CD4-positive, alpha-beta T cell treated with Interleukin-1 beta for 1 hour (primary cell): ENCODE data around the gene RND1.
"Not testable (repeated sequence)": the region's sequence is repeated elsewhere in the genome, so short reads cannot be mapped to it uniquely, and the experiment has no call there.

ENCODE experiments used
- DNase-seq, 2 donors: peaks; one replicate each; pipeline ENCODE4 v3.0.0-alpha.2; 2020 to 2022

The RND1 gene

GRCh38 chr12:48866052-48866711, 512 bp upstream of the RND1 start:
- no peak for DNase-seq

- DNase-seq: no peak
These were observed 2.4 kb downstream of the RND1 start for GRCh38 chr12:48863291-48863690.

- no peak for DNase-seq
These were observed 2.9 kb downstream of the RND1 start for GRCh38 chr12:48862760-48863159.

- no peak for DNase-seq
These were observed 4.6 kb downstream of the RND1 start for GRCh38 chr12:48861111-48861510.

GRCh38 chr12:48860236-48860635, 5.4 kb downstream of the RND1 start:
- not testable (repeated sequence) for DNase-seq

GRCh38 chr12:48859607-48860006, 6.1 kb downstream of the RND1 start:
- DNase-seq: no peak

- no peak for DNase-seq
These were observed 7.6 kb downstream of the RND1 start for GRCh38 chr12:48858043-48858442.

- DNase-seq: no peak
These were observed 8.2 kb downstream of the RND1 start for GRCh38 chr12:48857278-48857994.

GRCh38 chr12:48856379-48856778, 9.3 kb downstream of the RND1 start:
- no peak for DNase-seq

GRCh38 chr12:48854932-48855331, 10.7 kb downstream of the RND1 start:
- not testable (repeated sequence) for DNase-seq

- DNase-seq: no peak
These were observed 11.2 kb downstream of the RND1 start for GRCh38 chr12:48854488-48854887.

GRCh38 chr12:48852734-48853688, 12.7 kb downstream of the RND1 start:
- peak; percentile 85 to 91 for DNase-seq

- DNase-seq: peak; percentile 94
These were observed 13.6 kb downstream of the RND1 start, which contains the start of gene DDX23 for GRCh38 chr12:48851883-48852733. TSS of gene DDX23 (minus strand) at chr12:48852163. CDS start at chr12:48845782, 6,381 bp downstream.

GRCh38 chr12:48842021-48842420, 23.6 kb downstream of the RND1 start:
- DNase-seq: not testable (repeated sequence)

GRCh38 chr12:48838048-48838447, 27.6 kb downstream of the RND1 start:
- DNase-seq: no peak

GRCh38 chr12:48832321-48833060, 33.2 kb downstream of the RND1 start:
- DNase-seq: no peak

- DNase-seq: no peak
These were observed 34.4 kb downstream of the RND1 start for GRCh38 chr12:48831257-48831656.

- no peak for DNase-seq
These were observed 36.7 kb downstream of the RND1 start for GRCh38 chr12:48828841-48829575.

- DNase-seq: no peak
These were observed 37.4 kb downstream of the RND1 start for GRCh38 chr12:48828293-48828692.

GRCh38 chr12:48827513-48828096, 38.1 kb downstream of the RND1 start:
- no peak for DNase-seq
